Endothelial cell of umbilical vein (primary cell): ENCODE results near the gene MYOG. TPM values are rescaled to one million over a fixed set of nuclear protein-coding genes. Genes with fewer than 3 reads are reported as not detected.

Experiments used
- BruUV-seq: library from RNA; stranded (reverse); fragments of 400-500 nt; replicated peaks from 2 replicates; lab custom pipeline; 2021; lab: Mats Ljungman, UMichigan
- CTCF ChIA-PET: fragments of 300-600, 350-600 bp; sonication (Branson Sonifier 250); formaldehyde crosslinking; loops from one replicate; lab custom pipeline; 2021; ENCODE audit warnings: antibody characterized with exemption, inconsistent platforms; lab: Charles Lee
- POLR2A ChIA-PET: fragments of 300-600, 350-600 bp; sonication (Branson Sonifier 250); formaldehyde crosslinking; loops from one replicate; lab custom pipeline; 2021; ENCODE audit warnings: antibody characterized with exemption, inconsistent platforms; lab: Charles Lee
- DNase-seq: peaks from one replicate; pipeline ENCODE4 v3.0.0-alpha.2; 2011; ENCODE audit warnings: low read depth, low spot score
- FAIRE-seq: peaks from 2 replicates; lab custom pipeline; 2011; peaks lifted over from hg19 to GRCh38; lab: Jason Lieb, UNC
- H2AFZ ChIP-seq: 2 replicates; pipeline ENCODE4 v1.6.0; 2012; ENCODE audit warnings: low read depth, low read length, control low read depth, inconsistent platforms
- H3K27ac ChIP-seq: 2 replicates; pipeline ENCODE4 v1.5.1; 2011; ENCODE audit warnings: low read depth, mild to moderate bottlenecking, control low read depth, low read length, moderate library complexity; ENCODE audit not compliant: insufficient read depth
- H3K27me3 ChIP-seq, 2 experiments: 2 replicates each; pipeline versions ENCODE4 v1.6.0 to v1.6.1; 2011; ENCODE audit warnings: low read length in 2 of 2, mixed read lengths in 1 of 2; ENCODE audit not compliant: control insufficient read depth in 2 of 2, insufficient read depth in 2 of 2
- H3K36me3 ChIP-seq, 2 experiments: 2 replicates in 1 of 2; 3 replicates in 1 of 2; pipeline ENCODE4 v1.5.1; 2011; ENCODE audit warnings: low read length in 2 of 2, mild to moderate bottlenecking in 1 of 2, moderate library complexity in 1 of 2; ENCODE audit not compliant: control insufficient read depth in 2 of 2, insufficient read depth in 2 of 2; ENCODE audit errors: extremely low read depth in 1 of 2
- H3K4me1 ChIP-seq: 3 replicates; pipeline ENCODE4 v1.5.1; 2011; ENCODE audit warnings: mild to moderate bottlenecking, low read length; ENCODE audit not compliant: control insufficient read depth, insufficient read depth; ENCODE audit errors: extremely low read depth
- H3K4me2 ChIP-seq: 2 replicates; pipeline ENCODE4 v1.6.1; 2011; ENCODE audit warnings: low read length, control low read depth, mixed read lengths; ENCODE audit not compliant: insufficient read depth
- H3K4me3 ChIP-seq, 3 experiments: fragments of 200-600 bp in 1 of 3; sonication (generic), shearing (Covaris generic) in 1 of 3; replicated peaks in 1 of 3; 2 replicates each; pipeline ENCODE4 v1.5.1; 2011 to 2016; ENCODE audit warnings: control low read depth in 3 of 3, low read length in 3 of 3, mild to moderate bottlenecking in 2 of 3, inconsistent platforms in 1 of 3, low read depth in 1 of 3, moderate library complexity in 1 of 3; ENCODE audit not compliant: insufficient read depth in 1 of 3
- H3K79me2 ChIP-seq: 2 replicates; pipeline ENCODE4 v1.6.0; 2012; ENCODE audit warnings: low read length, inconsistent platforms; ENCODE audit not compliant: control insufficient read depth, insufficient read depth
- H3K9ac ChIP-seq: replicated peaks from 2 replicates; pipeline ENCODE3; 2011; ENCODE audit warnings: low read length, control low read depth; ENCODE audit not compliant: insufficient read depth; ENCODE audit errors: extremely low read depth
- H3K9me1 ChIP-seq: replicated peaks from 3 replicates; pipeline ENCODE4 v1.6.0; 2011; ENCODE audit warnings: mild to moderate bottlenecking, low read length; ENCODE audit not compliant: control insufficient read depth, insufficient read depth; ENCODE audit errors: extremely low read depth
- H3K9me3 ChIP-seq: replicated peaks from 2 replicates; pipeline ENCODE4 v1.5.1; 2012; ENCODE audit warnings: low read length, inconsistent platforms; ENCODE audit not compliant: control insufficient read depth, insufficient read depth
- H4K20me1 ChIP-seq: replicated peaks from 2 replicates; pipeline ENCODE3; 2011; ENCODE audit warnings: mild to moderate bottlenecking, low read length; ENCODE audit not compliant: control insufficient read depth, insufficient read depth; ENCODE audit errors: extremely low read depth
- EZH2 ChIP-seq: IDR thresholded peaks from 2 replicates; pipeline ENCODE4 v1.6.1; 2012; ENCODE audit warnings: borderline replicate concordance, low read depth, mild to moderate bottlenecking, moderate library complexity, low read length, inconsistent platforms; ENCODE audit not compliant: severe bottlenecking
- FOS ChIP-seq: IDR thresholded peaks from 2 replicates; pipeline ENCODE4 v1.6.1; 2011; ENCODE audit warnings: mild to moderate bottlenecking, low read length, moderate library complexity, borderline replicate concordance; ENCODE audit not compliant: insufficient read depth
- GATA2 ChIP-seq: IDR thresholded peaks from 2 replicates; pipeline ENCODE4 v1.7.0; 2011; ENCODE audit warnings: low read depth, mild to moderate bottlenecking, moderate library complexity, mixed read lengths, low read length; ENCODE audit not compliant: insufficient read length, insufficient read depth
- JUN ChIP-seq: IDR thresholded peaks from 2 replicates; pipeline ENCODE4 v1.6.1; 2011; ENCODE audit warnings: borderline replicate concordance, low read depth; ENCODE audit not compliant: insufficient read length, insufficient read depth
- MYC ChIP-seq: IDR thresholded peaks from one replicate; pipeline ENCODE4 v1.6.1; 2011; ENCODE audit warnings: mild to moderate bottlenecking, low read depth, low read length
- POLR2A ChIP-seq: IDR thresholded peaks from 2 replicates; pipeline ENCODE4 v1.6.1; 2012; ENCODE audit warnings: low read depth, mild to moderate bottlenecking, control low read depth, low read length
- POLR2AphosphoS5 ChIP-seq: IDR thresholded peaks from 2 replicates; pipeline ENCODE4 v1.6.1; 2012; ENCODE audit warnings: low read depth, mild to moderate bottlenecking, control low read depth, low read length, moderate library complexity; ENCODE audit not compliant: insufficient read depth
- dilution Hi-C: fragments of 300-500 bp; cut with MboI; formaldehyde crosslinking; loops from one replicate; pipeline ENCODE4 v1.15.0; 2019; ENCODE audit warnings: low sequenced_read_pairs; ENCODE audit not compliant: extremely low pct_ligation_motif_present
- intact Hi-C: fragments of 100-400 bp; cut with micrococcal nuclease; formaldehyde crosslinking; loops from one replicate; pipeline ENCODE4 v1.10.0; 2022
- polyA plus RNA-seq, 4 experiments: library from polyadenylated mRNA; depleted of rRNA in 3 of 4; stranded (reverse) in 3 of 4; unstranded in 1 of 4; fragments of >200 nt; gene quantifications; 2 replicates each; pipeline versions ENCODE4 v1.2.1 to v1.2.3, GENCODE V29; 2011 to 2012; ENCODE audit warnings: missing spikeins in 1 of 4
- total RNA-seq: library from RNA; stranded (reverse); gene quantifications from 2 replicates; pipeline ENCODE4 v1.2.3, GENCODE V29; 2021
- TF ChIP-seq, protein P1 (sequence below): IDR thresholded peaks from 2 replicates; pipeline ENCODE4 v1.6.1; 2011; ENCODE audit not compliant: insufficient read depth, insufficient read length
- TF ChIP-seq, protein P2 (sequence below), 2 donors: IDR thresholded peaks; 1 replicate in 1 of 2; 2 replicates in 1 of 2; pipeline ENCODE4 v1.5.1; 2011; ENCODE audit warnings: low read length in 2 of 2, mild to moderate bottlenecking in 2 of 2, moderate library complexity in 2 of 2, control low read depth in 1 of 2, inconsistent platforms in 1 of 2, low read depth in 1 of 2; ENCODE audit not compliant: insufficient read depth in 1 of 2; ENCODE audit errors: extremely low read depth in 1 of 2

The MYOG gene
- total and polyA plus RNA-seq, 2 donors (not counting 3 experiments of a cell fraction or from before 2014, with no cell fraction given): not detected

- Histone ChIP-seq H2AFZ (no peak overlapping the region), H3K27ac (no peak overlapping the region), H3K4me1 (no peaks in the 10 kb centered on the region), H3K4me2 (no peak overlapping the region), H3K27me3 (peaks cover 0 to 2% of the 10 kb centered on the region in 2 experiments), H3K9me3 (no peaks in the 10 kb centered on the region), H3K9me1 (no peaks in the 10 kb centered on the region), H3K9ac (no peak overlapping the region), H3K36me3 (no peaks in the 10 kb centered on the region), H3K4me3 (no peak overlapping the region), H4K20me1 (no peaks in the 10 kb centered on the region), H3K79me2 (no peaks in the 10 kb centered on the region)
- intact Hi-C loops: no loop called here
- dilution Hi-C loops: no loop called here
- no peak for TF ChIP-seq POLR2AphosphoS5
- peak; percentile 87 for TF ChIP-seq FOS
- peak; percentile 33 for TF ChIP-seq JUN
- no TSS peak for BruUV-seq
- ChIA-PET CTCF (interaction anchor here (0.6 to 7.5 kb wide), 4 partner anchors 7 to 226 kb away, joined by 3 to 33 read pairs (median 4); no protein-coding TSS in a partner anchor), POLR2A (no interaction called here)
- DNase-seq: peak; percentile 44
- FAIRE-seq: peak; percentile 58
Measured at GRCh38 chr1:203046984-203047630, 38.7 kb downstream of the MYOG start.

DNA sequence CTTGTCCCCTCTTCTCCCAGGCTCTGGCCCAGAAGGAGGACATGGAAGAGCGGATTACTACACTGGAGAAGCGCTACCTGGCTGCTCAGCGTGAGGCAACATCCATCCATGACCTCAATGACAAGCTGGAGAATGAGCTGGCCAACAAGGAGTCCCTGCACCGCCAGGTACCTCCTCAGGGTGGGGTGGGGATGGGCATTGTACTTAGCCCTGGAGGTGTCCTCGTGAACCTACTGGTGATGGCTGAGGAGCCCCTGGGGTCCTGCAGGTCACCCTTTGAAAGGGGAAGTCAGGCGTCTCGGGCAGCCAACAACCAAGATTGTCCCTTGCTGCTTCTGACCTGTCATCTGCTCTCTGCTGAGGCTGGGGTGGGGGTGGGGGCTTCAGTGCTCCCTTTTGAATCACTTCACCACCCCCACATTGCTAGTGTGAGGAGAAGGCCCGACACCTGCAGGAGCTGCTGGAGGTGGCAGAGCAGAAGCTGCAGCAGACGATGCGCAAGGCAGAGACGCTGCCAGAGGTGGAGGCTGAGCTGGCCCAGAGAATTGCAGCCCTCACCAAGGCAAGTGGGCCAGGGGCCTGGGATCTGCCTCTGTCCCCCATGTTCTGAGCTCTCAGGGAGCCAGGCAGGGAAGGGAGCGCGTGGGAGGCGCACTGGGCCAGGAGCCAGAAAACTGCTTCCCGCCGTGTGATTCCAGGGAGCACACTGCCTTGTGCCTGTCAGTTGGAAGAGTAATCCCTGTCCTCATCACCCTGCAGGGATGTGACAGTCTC, 39.8 kb downstream of the MYOG start:
- TF ChIP-seq EZH2 (no peak), POLR2AphosphoS5 (no peak), FOS (no peak), JUN (no peak), POLR2A (no peak), GATA2 (no peak), MYC (no peak)
- TF ChIP-seq, protein P1, sequence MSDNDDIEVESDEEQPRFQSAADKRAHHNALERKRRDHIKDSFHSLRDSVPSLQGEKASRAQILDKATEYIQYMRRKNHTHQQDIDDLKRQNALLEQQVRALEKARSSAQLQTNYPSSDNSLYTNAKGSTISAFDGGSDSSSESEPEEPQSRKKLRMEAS: no peak
- TF ChIP-seq, protein P2, sequence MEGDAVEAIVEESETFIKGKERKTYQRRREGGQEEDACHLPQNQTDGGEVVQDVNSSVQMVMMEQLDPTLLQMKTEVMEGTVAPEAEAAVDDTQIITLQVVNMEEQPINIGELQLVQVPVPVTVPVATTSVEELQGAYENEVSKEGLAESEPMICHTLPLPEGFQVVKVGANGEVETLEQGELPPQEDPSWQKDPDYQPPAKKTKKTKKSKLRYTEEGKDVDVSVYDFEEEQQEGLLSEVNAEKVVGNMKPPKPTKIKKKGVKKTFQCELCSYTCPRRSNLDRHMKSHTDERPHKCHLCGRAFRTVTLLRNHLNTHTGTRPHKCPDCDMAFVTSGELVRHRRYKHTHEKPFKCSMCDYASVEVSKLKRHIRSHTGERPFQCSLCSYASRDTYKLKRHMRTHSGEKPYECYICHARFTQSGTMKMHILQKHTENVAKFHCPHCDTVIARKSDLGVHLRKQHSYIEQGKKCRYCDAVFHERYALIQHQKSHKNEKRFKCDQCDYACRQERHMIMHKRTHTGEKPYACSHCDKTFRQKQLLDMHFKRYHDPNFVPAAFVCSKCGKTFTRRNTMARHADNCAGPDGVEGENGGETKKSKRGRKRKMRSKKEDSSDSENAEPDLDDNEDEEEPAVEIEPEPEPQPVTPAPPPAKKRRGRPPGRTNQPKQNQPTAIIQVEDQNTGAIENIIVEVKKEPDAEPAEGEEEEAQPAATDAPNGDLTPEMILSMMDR (IDR thresholded peaks at IDR 0.05; ENCODE audit: extremely low read depth in 1 of 2, insufficient read depth in 1 of 2, low read depth in 1 of 2, low read length in 2 of 2): no peak
- Histone ChIP-seq H3K27me3 (peaks cover 0 to 2% of the 10 kb centered on the region in 2 experiments), H3K4me2 (no peak overlapping the region), H3K9ac (no peak overlapping the region), H2AFZ (no peak overlapping the region), H4K20me1 (no peaks in the 10 kb centered on the region), H3K9me3 (no peaks in the 10 kb centered on the region), H3K36me3 (no peaks in the 10 kb centered on the region), H3K27ac (no peak overlapping the region), H3K4me3 (no peak overlapping the region), H3K79me2 (no peaks in the 10 kb centered on the region), H3K9me1 (no peaks in the 10 kb centered on the region), H3K4me1 (no peaks in the 10 kb centered on the region)
- no peak for FAIRE-seq
- no TSS peak for BruUV-seq
- no peak for DNase-seq
- dilution Hi-C loops: no loop called here
- ChIA-PET CTCF (interaction anchor here (0.9 to 7.3 kb wide), 6 partner anchors 11 to 437 kb away, joined by 3 to 363 read pairs (median 4); no protein-coding TSS in a partner anchor), POLR2A (no interaction called here)
- intact Hi-C loops: no loop called here
